CD14-positive monocyte (primary cell): ENCODE results near the gene UGT1A9. TPM values are rescaled to one million over a fixed set of nuclear protein-coding genes. Genes with fewer than 3 reads are reported as not detected.

Experiments used
- DNase-seq, 3 donors: peaks; one replicate each; pipeline ENCODE4 v3.0.0-alpha.2; 2011 to 2022
- H2AFZ ChIP-seq: 2 replicates; pipeline ENCODE4 v1.6.0; 2012; ENCODE audit warnings: mild to moderate bottlenecking, low read depth, low read length, inconsistent platforms; ENCODE audit not compliant: insufficient read depth, poor library complexity, severe bottlenecking
- H3K27ac ChIP-seq, 2 donors: 1 replicate in 1 of 2; 2 replicates in 1 of 2; pipeline ENCODE4 v1.5.1; 2012 to 2013; ENCODE audit warnings: low read length in 2 of 2, control low read depth in 1 of 2, inconsistent platforms in 1 of 2, low read depth in 1 of 2, mild to moderate bottlenecking in 1 of 2
- H3K27me3 ChIP-seq, 2 donors: one replicate each; pipeline versions ENCODE4 v1.6.0 to v1.6.1; 2011 to 2013; ENCODE audit warnings: low read length in 2 of 2; ENCODE audit not compliant: control insufficient read depth in 2 of 2, insufficient read depth in 2 of 2
- H3K36me3 ChIP-seq, 2 donors: replicated peaks in 1 of 2; 1 replicate in 1 of 2; 2 replicates in 1 of 2; pipeline versions ENCODE4 v1.5.1 to v1.6.1; 2012 to 2013; ENCODE audit warnings: low read length in 2 of 2, control low read depth in 1 of 2, inconsistent platforms in 1 of 2, mild to moderate bottlenecking in 1 of 2; ENCODE audit not compliant: insufficient read depth in 2 of 2, control insufficient read depth in 1 of 2
- H3K4me1 ChIP-seq, 2 donors: 1 replicate in 1 of 2; 2 replicates in 1 of 2; pipeline versions ENCODE4 v1.5.1 to v1.6.1; 2012 to 2013; ENCODE audit warnings: low read length in 2 of 2, control low read depth in 1 of 2, inconsistent platforms in 1 of 2, mild to moderate bottlenecking in 1 of 2, moderate library complexity in 1 of 2; ENCODE audit not compliant: insufficient read depth in 2 of 2, control insufficient read depth in 1 of 2
- H3K4me2 ChIP-seq: replicated peaks from 2 replicates; pipeline ENCODE3; 2012; ENCODE audit warnings: low read length, moderate library complexity, mild to moderate bottlenecking; ENCODE audit not compliant: poor library complexity, severe bottlenecking; ENCODE audit errors: extremely low read depth
- H3K4me3 ChIP-seq, 3 experiments: fragments of 200-600 bp in 1 of 3; sonication (generic) in 1 of 3; replicated peaks in 1 of 3; 1 replicate in 2 of 3; 2 replicates in 1 of 3; pipeline ENCODE4 v1.5.1; 2011 to 2013; ENCODE audit warnings: low read length in 3 of 3, mild to moderate bottlenecking in 3 of 3, control low read depth in 2 of 3, low read depth in 2 of 3, inconsistent platforms in 1 of 3, moderate library complexity in 1 of 3
- H3K79me2 ChIP-seq: 2 replicates; pipeline ENCODE4 v1.6.0; 2012; ENCODE audit warnings: mild to moderate bottlenecking, control low read depth, inconsistent platforms, low read length, moderate library complexity; ENCODE audit not compliant: insufficient read depth
- H3K9ac ChIP-seq: 2 replicates; pipeline ENCODE4 v1.6.0; 2017; ENCODE audit warnings: low read length, mild to moderate bottlenecking; ENCODE audit not compliant: insufficient read depth, poor library complexity, severe bottlenecking
- H3K9me3 ChIP-seq, 2 donors: replicated peaks in 1 of 2; 1 replicate in 1 of 2; 2 replicates in 1 of 2; pipeline versions ENCODE4 v1.5.1 to v1.6.1; 2012 to 2013; ENCODE audit warnings: low read length in 2 of 2, control low read depth in 1 of 2; ENCODE audit not compliant: control insufficient read depth in 1 of 2, insufficient read depth in 1 of 2
- H4K20me1 ChIP-seq: 2 replicates; pipeline ENCODE4 v1.6.0; 2012; ENCODE audit warnings: mild to moderate bottlenecking, low read length, control low read depth, moderate library complexity; ENCODE audit not compliant: insufficient read depth
- H3K27ac Mint-ChIP-seq, 7 donors: one replicate each; pipeline ENCODE4 v1.8.0; 2020; ENCODE audit warnings: mild to moderate bottlenecking in 7 of 7, mixed read lengths in 7 of 7, moderate library complexity in 6 of 7, inconsistent platforms in 2 of 7
- H3K27me3 Mint-ChIP-seq, 3 donors: one replicate each; pipeline ENCODE4 v1.8.0; 2021 to 2022; ENCODE audit warnings: low read depth in 3 of 3, mild to moderate bottlenecking in 3 of 3, mixed read lengths in 3 of 3, moderate library complexity in 3 of 3, inconsistent platforms in 1 of 3
- H3K36me3 Mint-ChIP-seq, 2 donors: one replicate each; pipeline ENCODE4 v1.8.0; 2020; ENCODE audit warnings: mixed read lengths in 2 of 2, inconsistent platforms in 1 of 2, mild to moderate bottlenecking in 1 of 2
- H3K4me1 Mint-ChIP-seq: one replicate; pipeline ENCODE4 v1.8.0; 2020; ENCODE audit warnings: mild to moderate bottlenecking, mixed read lengths
- H3K4me3 Mint-ChIP-seq, 2 donors: one replicate each; pipeline ENCODE4 v1.8.0; 2020; ENCODE audit warnings: mild to moderate bottlenecking in 2 of 2, mixed read lengths in 2 of 2, moderate library complexity in 1 of 2
- H3K9me3 Mint-ChIP-seq, 7 donors: one replicate each; pipeline ENCODE4 v1.8.0; 2020 to 2022; ENCODE audit warnings: mixed read lengths in 7 of 7, mild to moderate bottlenecking in 6 of 7, moderate library complexity in 6 of 7, inconsistent platforms in 2 of 7
- CTCF ChIP-seq: fragments of 200-600 bp; IDR thresholded peaks from one replicate; pipeline ENCODE4 v1.8.0; 2022; ENCODE audit warnings: antibody characterized with exemption, mild to moderate bottlenecking
- WGBS: methylation state at CpG from one replicate; pipeline ENCODE4 v1.1.5; 2013; ENCODE audit warnings: missing lambda C conversion rate; ENCODE audit not compliant: insufficient coverage; 5-methylcytosine and 5-hydroxymethylcytosine counted together
- intact Hi-C, 2 donors: fragments of 100-400 bp; cut with micrococcal nuclease; formaldehyde crosslinking; loops; one replicate each; pipeline versions ENCODE4 v1.15.0 to v1.15.1; 2023
- polyA plus RNA-seq, 3 donors: library from polyadenylated mRNA; depleted of rRNA in 1 of 3; unstranded in 2 of 3; stranded (reverse) in 1 of 3; fragments of 300-500 nt in 2 of 3; fragments of >200 nt in 1 of 3; fragmentation: Illumina TruSeq in 2 of 3; gene quantifications; 1 replicate in 2 of 3; 2 replicates in 1 of 3; pipeline ENCODE4 v1.2.3, GENCODE V29; 2012 to 2021

UGT1A9 gene
- polyA plus RNA-seq, 3 donors = not detected

GRCh38 chr2:233791151-233791882 is 119.6 kb downstream of the UGT1A9 start:
- no peak overlapping the region for H3K4me3 Mint-ChIP-seq

DNA sequence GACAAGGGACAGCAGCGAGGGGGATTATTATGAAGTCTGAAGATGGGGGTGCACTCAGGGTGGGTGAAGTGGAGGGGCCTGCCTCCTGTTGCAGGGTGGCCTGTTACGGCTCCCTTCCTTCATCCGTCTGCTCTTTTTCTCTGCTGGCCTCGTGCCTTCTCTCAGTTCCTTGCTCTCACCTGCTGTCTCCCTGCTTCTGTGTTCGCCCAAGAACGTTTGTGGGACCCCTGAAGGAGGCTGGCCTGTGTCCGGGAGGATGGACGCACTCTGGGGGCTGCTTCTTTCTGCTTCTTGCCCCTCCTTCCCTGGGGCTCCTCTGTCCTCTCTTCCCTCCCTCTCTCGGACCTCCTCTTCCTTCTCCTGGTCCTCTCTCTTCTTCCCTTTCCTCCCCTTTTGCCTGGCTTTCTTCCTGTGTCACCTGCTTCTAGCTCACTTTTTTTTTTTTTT is 120.2 kb downstream of the UGT1A9 start:
- no peak overlapping the region for H3K4me2 ChIP-seq
- Mint-ChIP-seq H3K27ac (no peak overlapping the region), H3K4me3 (no peak overlapping the region), H3K36me3 (no peaks in the 10 kb centered on the region), H3K9me3 (peaks cover 0 to 2% (median 0%) of the 10 kb centered on the region in 7 donors), H3K4me1 (no peaks in the 10 kb centered on the region), H3K27me3 (peaks cover 0 to 7% (median 4%) of the 10 kb centered on the region in 3 donors)
- no peak overlapping the region for H3K9ac ChIP-seq
- WGBS = 84% methylated on average over 9 of the region's 9 CpGs
- H4K20me1 ChIP-seq = no peaks in the 10 kb centered on the region
- H2AFZ ChIP-seq = no peak overlapping the region
- intact Hi-C loops = no loop called here
- DNase-seq = no peak
- no peak overlapping the region for H3K4me3 ChIP-seq
- no peaks in the 10 kb centered on the region for H3K4me1 ChIP-seq
- no peak for TF ChIP-seq CTCF
- no peaks in the 10 kb centered on the region for H3K36me3 ChIP-seq
- H3K27ac ChIP-seq = no peak overlapping the region
- no peaks in the 10 kb centered on the region for H3K79me2 ChIP-seq
- H3K27me3 ChIP-seq = no peaks in the 10 kb centered on the region
- H3K9me3 ChIP-seq = no peaks in the 10 kb centered on the region

More at GRCh38 chr2:233791151-233791882, 119.6 kb downstream of the UGT1A9 start:
- Mint-ChIP-seq H3K4me1 (no peaks in the 10 kb centered on the region), H3K27me3 (peaks cover 0 to 7% (median 4%) of the 10 kb centered on the region in 3 donors), H3K36me3 (no peaks in the 10 kb centered on the region), H3K9me3 (peaks cover 0 to 2% (median under 1%) of the 10 kb centered on the region in 7 donors), H3K27ac (no peak overlapping the region)
- Histone ChIP-seq H3K9me3 (no peaks in the 10 kb centered on the region), H4K20me1 (no peaks in the 10 kb centered on the region), H3K4me1 (no peaks in the 10 kb centered on the region), H2AFZ (no peak overlapping the region), H3K4me3 (no peak overlapping the region), H3K36me3 (no peaks in the 10 kb centered on the region), H3K27me3 (no peaks in the 10 kb centered on the region), H3K9ac (no peak overlapping the region), H3K79me2 (no peaks in the 10 kb centered on the region), H3K27ac (no peak overlapping the region), H3K4me2 (no peak overlapping the region)
- no peak for TF ChIP-seq CTCF
- intact Hi-C loops = no loop called here
- DNase-seq = no peak
- 94% methylated on average over 18 of the region's 18 CpGs for WGBS
